ENCODE measurements around the gene DNAJB11.
A peak's percentile ranks its signal among the peaks of the same experiment; 100 is the strongest.
"Not testable (repeated sequence)": the region's sequence is repeated elsewhere in the genome, so short reads cannot be mapped to it uniquely, and the experiment has no call there.

DNAJB11 gene

DNA sequence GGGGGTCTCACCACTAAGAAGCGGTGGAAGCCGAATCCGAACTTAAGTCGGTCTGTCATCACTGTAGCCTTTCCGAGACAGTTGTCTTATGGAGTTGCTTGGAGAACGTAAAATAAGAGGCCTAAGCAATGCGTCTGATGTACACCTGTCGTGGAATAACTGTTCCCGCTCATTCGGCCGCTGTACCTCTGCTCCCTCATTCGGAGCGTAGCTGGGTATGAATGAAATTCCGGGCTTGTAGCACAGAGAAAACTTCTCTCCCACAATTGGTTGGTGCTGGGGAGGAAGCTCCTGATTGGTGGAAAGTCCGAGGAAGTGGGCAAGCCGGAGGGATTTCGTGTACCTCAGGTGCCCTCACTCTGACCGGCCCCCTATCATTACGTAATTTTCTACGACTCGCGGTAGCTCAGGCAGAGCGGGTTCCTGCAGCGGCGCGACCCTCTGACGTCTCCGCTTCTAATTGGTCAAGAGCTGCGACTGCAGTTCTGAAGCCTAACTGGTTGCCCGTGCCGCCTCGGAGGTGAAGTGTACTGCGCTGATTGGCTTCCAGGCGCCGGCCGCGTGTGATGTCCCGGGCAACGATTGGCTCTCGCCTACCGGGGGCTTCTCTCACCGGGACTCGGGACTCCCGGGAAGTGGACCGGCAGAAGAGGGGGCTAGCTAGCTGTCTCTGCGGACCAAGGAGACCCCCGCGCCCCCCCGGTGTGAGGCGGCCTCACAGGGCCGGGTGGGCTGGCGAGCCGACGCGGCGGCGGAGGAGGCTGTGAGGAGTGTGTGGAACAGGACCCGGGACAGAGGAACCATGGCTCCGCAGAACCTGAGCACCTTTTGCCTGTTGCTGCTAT is at the start of gene DNAJB11:
TSS of gene DNAJB11 (plus strand) at position 625 of the 845 bp plus-strand sequence. CDS start at position 803, 178 bp downstream.
- DNase-seq: peak; percentile 100

DNA sequence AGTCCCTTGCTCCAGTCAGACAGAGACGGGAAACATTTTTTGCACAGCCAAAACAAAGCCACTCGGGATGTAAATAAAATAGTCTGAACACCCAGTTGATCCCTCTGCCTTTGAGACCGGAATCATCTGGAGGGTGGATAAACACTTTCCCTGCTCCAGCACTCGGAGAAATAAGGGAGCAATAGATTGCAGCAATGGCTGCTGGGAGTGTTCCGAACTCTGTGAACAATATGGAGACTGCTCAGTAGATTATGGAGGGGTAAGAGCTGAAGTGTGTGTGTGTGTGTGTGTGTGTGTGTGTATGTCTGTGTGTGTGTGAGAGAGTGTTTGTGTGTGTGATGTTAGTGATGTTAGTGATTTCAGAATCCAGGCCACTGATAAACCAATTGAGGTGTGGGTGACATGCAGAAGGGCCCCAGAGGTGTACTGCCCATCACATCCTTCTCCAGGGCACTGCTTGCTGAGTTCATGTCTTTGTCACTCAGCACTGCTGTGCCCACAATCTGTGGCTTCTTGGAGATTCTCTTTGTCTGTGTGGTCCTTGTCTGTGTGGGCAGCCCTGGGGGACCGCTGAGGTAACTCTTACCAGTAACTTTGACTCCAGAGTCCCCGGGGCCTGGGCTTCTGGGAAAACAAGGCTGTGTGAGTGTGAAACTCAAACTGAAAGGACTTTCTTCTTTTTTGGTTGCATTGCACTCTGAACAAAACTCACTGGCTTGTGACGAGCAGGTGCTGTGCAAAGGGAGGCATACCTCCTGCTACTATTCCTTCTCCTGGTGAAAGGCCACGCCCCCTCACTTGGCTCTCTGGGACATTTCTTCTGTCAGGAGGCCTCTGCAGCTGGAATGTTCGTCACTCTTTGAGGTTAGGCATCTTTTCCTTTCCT is 49.3 kb upstream of the DNAJB11 start:
- no peak for DNase-seq

DNA sequence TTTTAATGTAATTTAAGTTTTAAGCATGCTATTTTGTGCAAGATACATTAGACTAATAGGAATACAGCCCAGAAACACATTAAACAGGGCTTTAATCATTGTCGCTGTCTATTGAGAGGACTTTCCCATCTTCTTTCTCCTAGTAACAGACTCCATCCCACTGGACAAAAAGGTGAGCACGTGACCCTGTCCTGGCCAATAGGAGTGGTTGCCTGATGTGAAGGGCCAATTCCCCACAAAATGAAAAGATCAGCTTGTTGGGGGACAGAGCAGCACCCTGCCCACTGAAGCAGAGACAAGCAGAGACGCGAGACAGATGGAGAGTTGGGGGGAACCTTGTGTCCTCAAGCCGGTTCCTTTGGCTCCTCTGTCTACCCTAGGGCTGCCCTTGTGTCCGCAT is 47.5 kb upstream of the DNAJB11 start:
- no peak for DNase-seq

DNA sequence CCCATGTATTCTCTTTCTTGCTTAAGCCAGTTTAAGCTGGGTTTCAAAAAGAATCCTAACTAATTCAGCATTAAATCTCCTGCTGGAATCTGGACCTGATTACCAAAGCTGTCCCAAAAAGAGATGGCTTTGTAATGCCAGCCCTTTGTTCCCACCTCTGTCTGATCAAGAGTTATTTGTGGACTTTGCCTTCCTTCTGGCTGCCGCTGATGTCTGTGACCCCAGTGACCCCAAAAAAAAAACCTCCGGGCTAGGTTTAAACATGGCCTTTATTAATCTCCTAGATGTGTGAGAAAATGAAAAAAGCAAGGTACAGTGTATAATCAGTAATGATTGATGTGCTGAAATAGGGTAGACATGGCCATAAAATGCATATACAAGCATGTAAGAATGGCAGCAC is 47.1 kb upstream of the DNAJB11 start:
- no peak for DNase-seq

DNA sequence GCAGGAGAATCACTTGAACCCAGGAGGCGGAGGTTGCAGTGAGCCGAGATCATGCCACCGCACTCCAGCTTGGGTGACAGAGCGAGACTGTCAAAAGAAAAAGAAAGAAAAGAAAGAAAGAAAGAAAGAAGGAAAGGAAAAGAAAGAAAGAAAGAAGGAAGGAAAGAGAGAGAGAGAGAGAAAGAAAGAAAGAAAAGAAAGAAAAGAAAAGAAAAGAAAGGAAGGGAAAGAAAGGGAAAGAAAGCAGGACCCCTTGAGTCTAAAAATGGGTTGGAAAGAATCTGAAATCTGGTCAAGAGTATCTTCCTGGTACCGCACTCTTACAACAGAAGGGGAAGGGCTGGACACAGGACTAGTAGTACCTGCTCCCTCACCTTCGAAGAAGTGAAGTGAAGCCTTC is 45.9 kb upstream of the DNAJB11 start:
- DNase-seq: no peak

DNA sequence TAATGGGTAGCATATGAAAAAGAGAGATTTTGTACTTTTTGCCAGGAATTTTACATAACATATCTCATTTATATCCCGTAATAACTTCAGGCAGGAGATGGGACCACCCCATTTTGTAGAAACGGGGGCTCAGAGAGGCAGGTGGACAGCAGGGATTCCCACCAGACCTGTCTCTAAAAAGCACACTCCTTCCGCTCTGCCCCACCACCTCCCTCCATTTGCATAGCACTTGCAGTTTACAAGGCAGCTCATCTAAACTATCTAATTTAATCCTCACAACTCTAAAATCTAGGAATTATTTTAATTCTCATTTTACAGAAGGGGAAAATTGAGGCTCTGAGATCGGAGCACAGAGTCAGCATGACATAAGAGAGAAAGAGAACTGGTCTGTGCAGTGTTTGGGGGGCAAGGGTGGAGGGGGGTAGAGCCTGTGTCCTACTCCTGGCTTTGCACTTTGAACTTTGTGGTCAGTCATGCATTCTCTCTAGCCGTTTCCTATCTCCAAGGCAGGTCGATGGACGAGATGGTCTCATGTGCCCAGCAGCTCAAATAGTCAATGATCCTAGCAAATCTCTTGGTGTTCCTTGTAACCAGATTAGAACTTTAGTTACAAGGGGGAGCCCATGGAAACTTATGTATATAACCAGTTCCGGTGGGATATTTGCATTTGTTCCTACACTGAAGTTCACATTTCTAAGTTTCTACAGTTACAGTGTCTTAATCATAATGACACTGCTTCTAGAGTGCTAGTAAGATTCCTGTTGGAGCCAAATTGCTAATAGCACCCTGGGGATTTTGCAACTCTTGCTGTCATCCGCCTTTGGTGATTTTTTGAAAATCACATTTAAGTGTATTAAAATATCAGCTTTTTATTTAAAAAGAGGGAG is 44.9 kb upstream of the DNAJB11 start:
- no peak for DNase-seq

DNA sequence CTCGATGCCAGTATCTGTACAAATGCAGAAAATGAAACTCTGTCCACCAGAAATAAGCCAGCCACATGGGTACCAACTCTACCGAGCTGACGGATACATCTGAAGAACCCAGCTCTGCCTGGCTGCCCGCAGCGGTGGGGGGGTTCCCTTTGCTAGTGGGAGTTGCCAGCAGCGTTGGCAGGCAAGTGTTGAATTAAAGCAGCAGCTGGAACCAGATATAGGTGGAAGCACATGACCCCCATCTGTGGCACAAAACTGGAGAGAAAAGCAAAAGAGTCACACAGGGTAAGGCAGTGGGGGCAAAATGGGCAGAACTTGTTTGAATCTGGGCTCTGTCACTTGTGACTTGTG is 44.3 kb upstream of the DNAJB11 start:
- DNase-seq: no peak

DNA sequence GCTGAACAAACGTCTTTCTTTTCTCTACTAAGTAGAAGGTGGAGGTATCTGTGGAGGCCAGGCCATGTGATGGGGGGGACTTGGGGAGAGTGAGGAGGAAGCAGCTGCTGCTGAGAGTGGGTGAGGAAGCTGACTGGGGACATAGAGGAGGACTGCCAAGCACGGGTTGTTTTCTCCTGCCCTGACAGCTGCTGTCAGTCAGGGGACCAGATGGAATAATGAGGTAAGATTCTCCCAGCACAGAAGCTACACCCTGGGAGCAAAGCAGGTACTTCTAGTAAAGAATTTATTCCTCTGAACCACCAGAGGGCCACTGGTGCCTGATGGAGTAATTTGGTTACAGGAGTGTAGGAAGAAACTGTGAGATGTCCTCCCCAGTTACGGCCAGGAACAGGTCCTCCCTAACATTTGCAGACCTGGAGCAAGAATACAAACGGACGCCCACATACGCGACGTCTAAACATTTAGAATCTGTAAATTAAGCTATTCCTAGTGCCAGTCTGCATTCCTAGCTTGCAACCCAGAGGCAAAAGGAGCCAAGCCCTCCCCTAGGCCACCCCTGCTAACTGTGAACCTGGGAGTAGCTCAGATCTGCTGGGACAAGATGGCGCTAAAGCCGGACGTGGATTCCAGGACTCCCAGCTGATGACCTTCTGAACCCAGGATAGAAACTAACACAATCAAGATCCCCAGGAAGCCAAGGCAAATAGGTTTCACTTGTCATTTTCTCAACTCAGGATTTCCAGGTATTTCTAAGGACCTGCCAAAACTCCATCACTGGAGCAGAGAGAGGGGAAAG is 41.1 kb upstream of the DNAJB11 start:
- DNase-seq: no peak

DNA sequence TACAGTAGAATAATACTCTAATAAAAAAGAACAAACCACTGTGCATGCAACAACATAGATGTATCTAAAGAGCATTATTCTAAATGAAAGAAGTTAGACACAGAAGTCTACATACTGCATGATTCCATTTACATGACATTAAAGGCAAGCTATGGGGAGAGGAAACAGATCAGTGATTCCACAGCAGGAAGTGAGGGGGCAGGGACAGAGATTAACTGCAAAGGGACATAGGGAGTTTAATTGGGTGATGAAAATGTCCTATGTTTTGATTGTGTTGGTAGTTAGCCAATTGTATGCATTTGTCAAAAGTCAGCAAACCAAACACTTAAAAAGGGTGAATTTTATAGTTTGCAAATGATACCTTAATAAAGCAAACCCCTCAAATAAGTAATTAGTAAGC is 40.1 kb upstream of the DNAJB11 start:
- DNase-seq: no peak

DNA sequence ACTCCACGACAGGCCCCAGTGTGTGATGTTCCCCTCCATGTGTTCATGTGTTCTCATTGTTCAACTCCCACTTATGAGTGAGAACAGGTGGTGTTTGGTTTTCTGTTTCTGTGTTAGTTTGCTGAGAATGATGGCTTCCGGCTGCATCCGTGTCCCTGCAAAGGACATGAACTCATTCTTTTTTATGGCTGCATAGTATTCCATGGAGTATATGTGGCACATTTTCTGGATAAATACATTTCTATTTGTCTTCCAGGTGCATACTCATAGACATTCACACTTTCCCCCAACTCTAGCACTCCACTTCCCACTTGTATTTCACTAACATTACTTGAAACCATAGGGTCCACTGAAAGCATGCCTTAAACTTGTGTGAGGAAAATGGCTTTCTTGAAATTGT is 38.8 kb upstream of the DNAJB11 start:
- DNase-seq: not testable (repeated sequence)

DNA sequence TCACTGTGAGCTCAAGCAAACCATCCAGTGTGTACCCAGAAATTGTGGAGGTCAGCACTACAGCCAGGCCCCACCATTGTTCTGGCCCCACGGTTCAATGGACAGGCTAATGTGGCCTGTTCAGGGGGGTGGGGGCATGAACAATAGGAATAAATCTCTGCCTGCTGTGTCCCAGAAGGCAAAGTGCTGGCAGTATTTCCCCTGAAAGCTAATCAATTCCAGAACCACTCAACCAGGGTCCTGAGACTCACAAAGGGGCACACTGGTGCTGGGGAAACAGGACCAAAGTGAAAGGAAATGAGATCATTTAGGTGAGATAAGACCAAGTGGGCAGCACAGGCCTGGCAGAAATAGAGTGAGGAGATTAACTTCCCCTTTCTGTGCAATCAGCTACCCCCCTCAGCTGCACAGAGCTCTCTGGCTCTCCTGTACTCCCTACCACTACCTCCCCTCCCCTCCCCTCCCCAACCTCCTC is 37.9 kb upstream of the DNAJB11 start:
- DNase-seq: no peak

DNA sequence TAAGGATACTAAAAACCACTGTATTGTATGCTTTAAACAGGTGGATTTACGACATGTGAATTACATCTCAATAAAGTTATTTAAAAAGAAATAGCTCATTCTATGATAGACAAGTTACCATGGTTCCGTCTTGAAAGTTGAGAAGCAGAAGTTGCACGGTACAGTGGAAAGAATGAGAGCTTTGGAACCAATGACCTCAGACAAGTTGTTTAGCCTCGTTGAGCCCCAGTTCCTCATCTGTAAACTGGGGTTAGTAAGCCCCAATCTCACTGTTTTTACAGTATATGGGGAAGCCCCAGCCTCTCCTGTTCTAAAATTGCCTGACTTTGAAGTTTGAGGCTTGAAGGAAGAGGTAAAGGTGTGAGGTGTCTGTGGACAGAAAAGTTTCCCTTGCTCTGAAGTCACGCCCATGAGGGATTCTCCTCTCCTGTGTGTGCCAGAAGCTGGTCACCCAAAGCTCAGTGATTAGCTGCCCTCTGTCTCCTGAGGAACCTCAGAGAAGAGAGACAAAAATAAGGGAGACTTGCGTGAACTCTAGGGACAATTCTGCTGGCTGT is 36.3 kb upstream of the DNAJB11 start:
- no peak for DNase-seq

DNA sequence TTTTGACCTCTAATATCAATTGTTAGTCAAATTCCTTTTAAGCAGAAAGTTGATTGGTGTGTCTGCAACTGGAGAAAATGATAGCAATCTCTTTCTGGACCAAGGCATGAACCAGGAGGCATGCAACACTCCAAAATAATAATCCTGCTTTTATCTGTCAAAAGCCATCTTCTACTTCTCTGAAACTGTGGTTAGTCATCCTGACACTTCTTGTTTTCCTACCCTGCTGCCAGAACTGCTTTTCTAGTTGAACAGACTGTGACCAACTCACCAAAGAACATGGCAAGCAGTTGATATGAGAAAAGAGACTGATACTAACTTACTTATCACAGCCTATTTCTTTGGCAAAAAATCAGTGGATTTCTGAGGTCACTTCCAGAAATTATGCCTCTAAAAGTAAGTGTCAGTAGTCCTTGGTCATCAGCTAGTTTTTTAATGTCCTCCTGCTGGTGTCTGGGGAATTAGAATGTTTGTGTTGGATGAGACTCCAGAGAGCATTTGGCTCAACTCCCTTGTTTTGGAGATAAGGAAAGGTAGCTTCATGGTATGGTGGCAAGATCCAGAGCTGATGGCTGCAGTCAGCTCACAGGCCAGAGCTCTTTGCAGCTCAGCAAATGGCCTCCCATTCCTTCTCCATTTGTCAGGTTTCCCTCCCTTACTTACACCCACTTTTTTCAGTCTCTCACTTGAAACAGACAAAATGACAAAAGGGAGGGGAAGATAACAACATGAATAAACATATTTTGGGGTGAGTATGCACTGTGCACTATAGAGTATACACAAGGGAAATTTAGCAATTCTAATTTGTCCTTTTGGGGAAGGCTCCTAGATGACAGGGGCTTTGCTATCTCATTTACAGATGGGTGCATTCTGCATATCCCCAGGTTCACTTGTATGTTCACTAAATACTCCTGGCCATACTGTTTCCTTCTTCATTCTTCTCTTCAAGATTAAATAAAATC is 33.4 kb upstream of the DNAJB11 start:
- no peak for DNase-seq

DNA sequence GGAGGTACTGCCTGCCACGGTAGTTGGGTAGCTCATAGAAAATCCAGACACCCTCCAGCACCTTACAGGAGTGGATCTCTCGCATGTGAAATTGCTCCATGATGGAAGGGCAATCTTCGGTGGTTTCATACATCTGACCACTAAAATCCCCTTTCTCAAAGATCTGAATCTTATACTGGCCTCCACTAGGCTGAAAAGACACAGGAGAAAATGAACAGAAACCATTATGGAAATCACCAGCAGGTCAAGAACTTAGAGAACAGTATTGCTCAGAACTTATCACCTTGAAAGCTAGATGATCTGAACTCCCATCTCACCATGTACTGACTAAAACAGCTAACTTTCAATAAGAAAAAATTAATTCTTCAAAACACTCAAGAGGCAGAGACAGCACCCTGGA is 31.7 kb upstream of the DNAJB11 start:
- no peak for DNase-seq

DNA sequence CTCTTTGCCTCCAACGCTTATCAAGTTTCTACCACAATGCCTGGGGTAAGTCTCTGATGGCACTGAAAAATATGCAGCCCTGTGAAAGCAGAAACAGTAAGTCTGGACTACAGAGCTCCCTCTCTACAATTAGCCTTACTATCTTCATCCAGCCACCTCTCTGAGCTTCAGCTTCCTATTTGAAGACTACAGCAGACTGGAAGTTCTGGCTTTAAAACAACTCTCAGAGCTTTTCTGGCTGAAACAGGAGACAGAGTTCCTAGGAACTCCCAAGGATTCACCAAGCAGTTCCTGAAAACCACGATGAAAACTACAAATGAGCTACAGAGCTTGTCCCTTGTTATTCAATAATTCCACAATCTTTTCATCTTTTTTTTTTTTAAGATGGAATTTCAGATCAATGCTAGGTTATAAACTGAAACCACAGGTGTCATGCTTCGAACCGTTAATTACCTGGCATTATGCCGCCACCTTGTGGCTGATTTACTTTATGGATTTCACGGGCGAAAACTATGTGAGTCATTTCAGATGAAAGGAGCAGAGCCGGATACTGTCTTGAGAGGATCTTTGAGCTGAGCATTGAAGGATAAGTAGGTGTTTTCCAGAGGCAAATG is 30.2 kb upstream of the DNAJB11 start:
- DNase-seq: peak; percentile 75

DNA sequence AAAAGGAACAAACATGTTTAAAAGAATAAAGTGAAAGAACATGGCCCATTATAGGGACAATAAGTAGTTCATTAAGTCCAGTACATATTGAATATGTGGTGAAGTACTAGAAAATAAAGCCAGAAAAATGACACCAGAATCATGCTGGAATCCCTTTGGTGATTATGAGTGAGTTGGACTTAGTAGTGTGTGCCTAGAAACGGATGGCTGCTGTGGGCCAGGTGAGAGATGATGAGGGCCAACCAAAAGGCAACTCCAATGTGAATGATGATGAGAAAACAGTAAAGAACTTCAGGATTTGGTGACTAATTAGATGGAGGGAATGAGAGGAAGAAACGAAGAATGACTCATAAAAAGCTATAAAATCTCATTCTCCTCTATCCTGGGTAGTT is 29.7 kb upstream of the DNAJB11 start:
- no peak for DNase-seq

DNA sequence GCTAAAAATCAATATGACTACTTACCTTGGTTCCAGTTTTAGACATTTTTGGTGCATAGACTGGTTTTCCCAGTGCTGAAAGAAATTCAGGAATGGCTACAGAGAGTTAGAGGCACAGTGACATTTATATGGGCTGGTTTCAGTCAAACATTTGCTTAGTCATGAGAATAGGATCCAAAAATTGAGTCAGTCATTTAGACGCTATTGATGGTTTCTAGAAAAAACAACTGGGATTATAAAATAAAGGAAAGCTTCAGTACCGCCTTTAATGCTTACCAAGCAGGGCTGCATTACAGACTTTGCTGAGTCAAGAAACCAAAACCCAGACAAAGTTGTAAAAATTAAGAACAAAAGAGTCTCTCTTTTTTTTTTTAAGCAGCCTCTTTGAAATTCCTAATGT is 26.2 kb upstream of the DNAJB11 start, which contains the start of gene CRYGS:
TSS of gene CRYGS (minus strand) at position 100 of the 400 bp plus-strand sequence. CDS start at position 46, 54 bp downstream.
- DNase-seq: no peak

DNA sequence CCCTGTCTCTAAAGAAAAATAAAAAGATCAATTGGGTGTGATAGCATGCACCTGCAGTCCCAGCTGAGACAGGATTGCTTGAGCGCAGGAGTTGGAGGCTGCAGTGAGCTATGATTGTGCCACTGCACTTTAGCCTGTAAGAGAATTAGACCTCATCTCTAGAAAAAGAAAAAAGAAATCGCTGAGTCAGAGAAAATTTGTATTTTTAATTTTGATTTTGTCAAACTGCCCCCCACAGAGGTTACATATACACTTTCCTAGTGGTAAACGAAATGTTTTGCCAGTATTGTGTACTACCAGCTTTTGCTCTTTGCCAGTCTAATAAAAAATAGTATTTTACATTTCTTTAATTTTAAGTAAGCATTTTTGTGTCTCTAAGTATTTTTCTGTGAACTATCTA is 21.0 kb upstream of the DNAJB11 start:
- DNase-seq: no peak

DNA sequence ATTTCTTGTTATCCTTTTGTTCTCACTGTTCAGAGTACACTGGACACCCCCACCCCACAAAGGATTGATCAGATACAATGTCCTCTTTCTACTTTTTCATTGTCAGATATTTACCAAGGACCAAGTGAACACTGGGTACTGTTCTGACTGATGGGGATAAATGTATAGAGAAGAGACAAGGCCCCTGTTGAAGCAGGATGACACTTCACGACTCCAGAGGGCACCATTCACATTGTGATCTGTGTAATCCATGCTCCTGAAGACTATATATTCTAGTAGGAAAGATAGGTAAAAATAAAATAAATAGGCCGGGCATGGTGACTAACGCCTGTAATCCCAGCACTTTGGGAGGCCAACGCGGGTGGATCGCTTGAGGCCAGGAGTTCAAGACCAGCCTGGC is 19.1 kb upstream of the DNAJB11 start:
- DNase-seq: no peak
